GM12865 (cell line): ENCODE results near the gene TREML4.

Source experiments
- DNase-seq: peaks from one replicate; pipeline ENCODE4 v3.0.0; 2010; ENCODE audit warnings: low read depth
- H3K4me3 ChIP-seq: 2 replicates; pipeline ENCODE4 v1.5.1; 2011; ENCODE audit warnings: mild to moderate bottlenecking, low read depth, low read length, control low read depth
- CTCF ChIP-seq: IDR thresholded peaks from 2 replicates; pipeline ENCODE4 v1.5.1; 2011; ENCODE audit warnings: low read length, control low read depth, low read depth, inconsistent platforms; ENCODE audit not compliant: insufficient read depth; ENCODE audit errors: missing control alignments

Gene TREML4

DNA sequence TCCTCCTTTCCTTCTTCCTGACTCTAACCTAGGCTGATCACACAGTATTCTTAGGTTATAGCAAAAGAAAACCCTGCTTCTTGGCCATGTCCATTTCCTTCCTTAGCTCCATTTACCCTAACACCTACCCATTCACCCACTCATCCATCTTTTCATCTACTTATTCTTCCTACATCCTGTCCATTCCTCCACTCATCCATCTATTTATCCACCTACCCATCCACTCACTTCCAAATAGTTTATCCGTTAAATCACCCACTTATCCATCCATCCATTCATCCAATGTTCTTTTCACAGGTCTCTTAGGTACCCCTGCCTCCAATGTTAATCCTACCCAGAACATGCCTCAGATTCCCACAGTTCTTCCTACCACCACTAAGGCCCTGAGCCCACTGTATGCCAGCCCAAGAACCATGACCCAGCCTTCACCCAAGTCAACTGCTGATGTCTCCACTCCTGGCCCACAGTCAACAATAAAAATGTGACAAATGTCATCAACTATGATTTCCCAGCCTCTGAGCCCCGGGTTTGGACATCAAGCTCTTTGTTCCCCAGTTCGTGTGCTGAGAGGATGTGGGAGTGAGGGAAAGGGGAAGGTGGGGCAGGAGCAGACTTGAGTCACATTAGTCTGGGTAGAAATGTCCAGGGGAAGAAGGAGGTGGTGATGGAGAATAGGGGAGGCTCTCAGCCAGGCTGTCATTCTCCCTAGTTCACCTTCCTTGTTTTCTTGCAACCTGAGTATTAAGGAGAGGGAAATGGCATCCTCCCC is 24.4 kb downstream of the TREML4 start:
- H3K4me3 ChIP-seq, result no peak overlapping the region
- no peak for TF ChIP-seq CTCF
- DNase-seq, result no peak

DNA sequence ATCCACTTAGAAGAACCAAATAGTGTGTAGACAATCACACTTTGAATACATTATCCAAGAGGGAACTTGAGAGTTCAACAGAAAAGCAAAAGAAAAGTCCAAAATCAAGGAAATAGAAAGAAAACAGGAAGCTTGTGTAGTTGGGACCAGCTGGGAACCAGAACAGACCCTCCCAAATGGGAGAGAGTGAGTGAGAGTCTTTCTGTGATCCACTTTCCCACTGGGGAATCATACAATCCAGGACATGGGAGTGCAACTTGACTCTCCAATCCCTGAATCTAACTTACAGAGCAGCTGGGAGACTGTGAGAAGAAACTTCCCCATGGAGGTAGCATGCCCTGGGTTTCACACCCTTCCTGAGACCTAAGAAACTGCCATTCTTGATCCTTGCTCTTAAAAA is 27.0 kb downstream of the TREML4 start:
- no peak for DNase-seq
- no peak for TF ChIP-seq CTCF
- H3K4me3 ChIP-seq, result no peak overlapping the region

DNA sequence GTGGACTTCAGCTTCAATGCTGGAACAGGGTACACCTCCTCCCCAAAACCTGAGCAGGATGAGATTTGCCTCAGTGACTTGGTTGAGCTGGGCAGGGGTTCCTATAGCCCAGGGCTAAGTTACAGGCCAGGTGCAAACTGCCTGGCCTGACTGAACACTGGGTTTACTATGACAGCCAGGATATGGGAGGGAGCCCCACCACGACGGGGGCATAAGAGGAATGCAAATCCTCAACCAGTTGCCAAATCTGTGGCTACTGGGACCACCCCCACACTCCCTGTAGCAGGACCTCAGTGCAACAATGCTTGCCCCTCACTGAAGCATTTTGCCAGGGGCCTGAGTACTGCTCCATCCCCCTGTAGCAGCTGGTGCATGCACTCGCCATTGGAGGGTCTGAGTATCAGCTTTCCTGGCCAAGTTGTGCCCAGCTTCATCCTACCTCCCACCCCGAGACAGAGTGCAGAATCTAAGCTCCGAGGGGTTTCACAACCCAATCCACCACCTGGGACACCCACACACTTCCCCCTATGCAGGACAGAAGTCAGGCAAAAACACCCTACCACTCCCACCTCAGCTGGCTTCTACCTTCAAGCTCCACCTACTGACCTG is 27.6 kb downstream of the TREML4 start:
- TF ChIP-seq CTCF, result no peak
- peak; percentile 25 for DNase-seq
- no peak overlapping the region for H3K4me3 ChIP-seq

DNA sequence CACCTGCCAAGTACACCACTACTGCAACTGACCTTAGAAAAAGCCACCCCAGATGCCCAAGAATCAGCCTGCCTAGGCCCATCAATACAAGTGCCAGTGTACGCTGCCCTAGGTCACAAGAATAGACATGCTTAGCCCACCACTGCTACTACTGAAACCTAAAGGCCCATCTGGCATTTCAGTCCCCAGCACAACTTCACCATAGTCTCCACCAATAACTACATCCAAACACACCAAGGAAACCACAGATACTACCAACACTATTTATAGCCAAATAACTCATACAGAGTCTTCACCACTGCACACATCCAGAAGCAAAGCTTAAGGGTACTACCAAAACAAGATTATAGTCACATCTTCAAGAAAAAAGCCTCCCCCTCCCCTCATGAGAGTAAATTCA is 28.2 kb downstream of the TREML4 start:
- TF ChIP-seq CTCF, result no peak
- peak; percentile 77 for DNase-seq
- H3K4me3 ChIP-seq, result no peak overlapping the region

DNA sequence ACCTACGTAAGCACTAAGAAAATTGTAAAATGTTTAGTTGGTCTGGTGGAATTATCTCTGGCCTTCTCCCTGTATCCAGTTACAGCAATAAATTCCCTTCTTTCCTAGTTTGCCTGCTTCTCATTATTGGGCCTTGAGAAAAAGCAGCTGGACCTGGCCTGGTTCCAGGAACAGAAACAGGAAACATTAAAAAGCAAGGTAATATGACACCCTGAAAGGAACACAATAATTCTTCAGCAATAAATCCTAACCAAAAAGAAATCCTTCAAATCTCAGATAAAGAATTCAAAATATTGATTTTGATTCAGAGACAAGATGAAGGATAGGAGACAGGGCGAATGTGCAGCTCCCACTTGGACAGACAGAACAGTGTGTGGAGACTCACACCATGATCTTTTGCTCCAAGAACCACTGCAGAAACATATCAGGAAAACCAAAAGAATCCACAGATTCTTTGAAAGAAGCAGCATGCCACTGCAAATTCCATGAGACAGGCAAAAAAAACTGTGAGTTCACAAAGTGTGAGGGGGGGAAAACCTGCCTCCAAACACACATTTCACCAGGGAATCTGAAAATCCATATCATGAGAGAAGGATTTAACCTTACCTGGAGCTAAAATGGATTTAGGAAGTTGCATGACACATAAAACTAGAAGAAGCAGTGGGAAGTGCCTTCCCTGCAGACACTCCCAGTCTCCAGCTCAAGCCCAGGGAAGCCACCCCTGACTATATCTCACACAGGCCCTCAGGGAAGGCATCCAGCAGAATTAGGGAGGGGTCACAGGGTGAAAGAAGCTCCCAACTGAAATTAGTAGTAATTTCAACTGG is 29.4 kb downstream of the TREML4 start:
- DNase-seq, result no peak
- H3K4me3 ChIP-seq, result no peak overlapping the region
- TF ChIP-seq CTCF, result no peak

DNA sequence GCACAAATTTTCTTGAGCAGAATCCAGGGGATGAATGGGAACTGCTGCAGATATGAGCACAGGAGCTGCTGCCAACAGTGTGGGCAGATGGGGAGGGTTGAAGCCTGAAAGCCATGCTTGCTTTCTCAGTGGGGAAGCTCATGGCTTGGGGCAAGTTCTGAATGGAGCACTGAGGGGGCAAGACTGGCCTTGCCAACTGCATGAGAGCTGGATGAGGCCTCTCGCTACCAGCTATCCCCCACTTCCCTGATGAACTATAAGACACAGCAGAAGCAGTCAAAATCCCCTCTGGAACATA is 30.0 kb downstream of the TREML4 start:
- DNase-seq, result no peak
- TF ChIP-seq CTCF, result no peak
- H3K4me3 ChIP-seq, result no peak overlapping the region
